ENCODE results near the gene USP32. TPM values are rescaled to one million over a fixed set of nuclear protein-coding genes. Genes with fewer than 3 reads are reported as not detected.
"Not testable (repeated sequence)": the region's sequence is repeated elsewhere in the genome, so short reads cannot be mapped to it uniquely, and the experiment has no call there.

The USP32 gene
- polyA plus RNA-seq, 3 donors, result 10.1 to 26.6 (median 16.6) TPM

DNA sequence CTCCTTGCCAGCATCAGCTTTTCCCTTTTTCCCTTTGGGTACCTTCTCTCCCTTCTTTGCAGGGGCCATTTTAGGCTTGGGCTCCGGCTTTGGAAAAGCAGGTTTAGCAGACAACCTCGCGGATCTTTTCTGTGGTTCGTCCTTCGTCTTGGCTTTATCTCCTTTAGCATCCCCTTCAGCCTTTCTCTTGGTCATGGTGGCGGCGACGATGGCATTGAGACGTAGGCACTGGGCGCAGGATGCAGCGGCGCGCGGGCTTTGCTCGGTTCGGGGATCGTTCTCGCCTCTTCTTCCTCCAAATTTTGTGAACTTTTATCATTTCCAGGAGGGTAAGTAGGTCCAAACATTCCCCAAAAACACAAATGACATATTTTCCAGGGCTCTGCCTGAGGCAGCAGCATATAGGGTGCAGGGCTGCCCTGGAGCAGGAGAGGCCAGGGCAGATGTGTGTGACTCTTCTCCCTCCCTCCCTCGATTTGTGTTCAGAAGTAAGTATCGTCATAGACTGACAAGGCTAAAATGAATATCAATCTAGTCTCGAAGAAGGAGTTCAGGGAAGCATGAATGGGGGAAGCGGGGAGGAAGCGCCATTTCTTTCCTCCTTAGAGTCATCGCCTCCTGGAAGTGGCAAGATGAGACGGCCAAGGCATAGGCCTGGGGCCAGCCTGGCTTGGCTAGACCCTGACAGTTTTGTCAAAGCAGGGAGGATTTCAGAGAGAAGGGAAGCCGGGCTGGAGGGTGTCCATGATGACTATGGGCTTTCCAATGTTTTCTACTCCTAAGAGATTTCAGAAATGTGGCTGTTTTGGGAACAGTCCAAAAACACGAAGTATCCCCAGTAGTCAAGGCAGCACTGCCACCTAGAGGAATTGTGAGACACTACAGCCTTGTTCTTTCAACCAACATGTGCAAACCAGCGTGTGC lies 43.6 kb upstream of the USP32 start:
- intact Hi-C loops (cut with micrococcal nuclease), result loop anchor here in 1 of 2 donors (5.0 to 10.0 kb wide), 2 partner anchors 291 to 398 kb away; partner anchors contain the start of gene CA4
- Histone ChIP-seq H3K9me3 (replicated peaks in 1 of 2; ENCODE audit: control insufficient read depth in 1 of 2, insufficient read depth in 1 of 2, low read length in 2 of 2) (peaks cover 8 to 10% of the 10 kb centered on the region in 2 donors), H4K20me1 (ENCODE audit: insufficient read depth, low read length) (no peaks in the 10 kb centered on the region), H3K27ac (ENCODE audit: low read depth in 1 of 2, low read length in 2 of 2) (no peak overlapping the region), H3K4me2 (replicated peaks; ENCODE audit: extremely low read depth, low read length, poor library complexity, severe bottlenecking) (no peak overlapping the region), H3K27me3 (ENCODE audit: control insufficient read depth in 2 of 2, insufficient read depth in 2 of 2, low read length in 2 of 2) (no peaks in the 10 kb centered on the region), H3K4me1 (ENCODE audit: control insufficient read depth in 1 of 2, insufficient read depth in 2 of 2, low read length in 2 of 2) (peaks cover 7% of the 10 kb centered on the region in 2 donors), H3K9ac (ENCODE audit: insufficient read depth, low read length, poor library complexity, severe bottlenecking) (no peak overlapping the region), H3K4me3 (replicated peaks in 1 of 3; ENCODE audit: low read depth in 2 of 3, low read length in 3 of 3) (no peak overlapping the region), H3K36me3 (replicated peaks in 1 of 2; ENCODE audit: control insufficient read depth in 1 of 2, insufficient read depth in 2 of 2, low read length in 2 of 2) (no peaks in the 10 kb centered on the region), H2AFZ (ENCODE audit: insufficient read depth, low read depth, low read length, poor library complexity, severe bottlenecking) (no peak overlapping the region), H3K79me2 (ENCODE audit: insufficient read depth, low read length) (no peaks in the 10 kb centered on the region)
- TF ChIP-seq, protein P1, sequence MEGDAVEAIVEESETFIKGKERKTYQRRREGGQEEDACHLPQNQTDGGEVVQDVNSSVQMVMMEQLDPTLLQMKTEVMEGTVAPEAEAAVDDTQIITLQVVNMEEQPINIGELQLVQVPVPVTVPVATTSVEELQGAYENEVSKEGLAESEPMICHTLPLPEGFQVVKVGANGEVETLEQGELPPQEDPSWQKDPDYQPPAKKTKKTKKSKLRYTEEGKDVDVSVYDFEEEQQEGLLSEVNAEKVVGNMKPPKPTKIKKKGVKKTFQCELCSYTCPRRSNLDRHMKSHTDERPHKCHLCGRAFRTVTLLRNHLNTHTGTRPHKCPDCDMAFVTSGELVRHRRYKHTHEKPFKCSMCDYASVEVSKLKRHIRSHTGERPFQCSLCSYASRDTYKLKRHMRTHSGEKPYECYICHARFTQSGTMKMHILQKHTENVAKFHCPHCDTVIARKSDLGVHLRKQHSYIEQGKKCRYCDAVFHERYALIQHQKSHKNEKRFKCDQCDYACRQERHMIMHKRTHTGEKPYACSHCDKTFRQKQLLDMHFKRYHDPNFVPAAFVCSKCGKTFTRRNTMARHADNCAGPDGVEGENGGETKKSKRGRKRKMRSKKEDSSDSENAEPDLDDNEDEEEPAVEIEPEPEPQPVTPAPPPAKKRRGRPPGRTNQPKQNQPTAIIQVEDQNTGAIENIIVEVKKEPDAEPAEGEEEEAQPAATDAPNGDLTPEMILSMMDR (IDR thresholded peaks at IDR 0.05), result peak; percentile 95
- peaks cover 0 to 4% (median 2%) of the 10 kb centered on the region in 3 donors for H3K27me3 Mint-ChIP-seq (ENCODE audit: low read depth in 3 of 3)
- DNase-seq, result peak; percentile 61 to 75 (median 73)
- no peak overlapping the region for H3K4me3 Mint-ChIP-seq
- peaks cover 0 to 6% of the 10 kb centered on the region in 2 donors for H3K36me3 Mint-ChIP-seq
- H3K9me3 Mint-ChIP-seq, result peaks cover 8 to 26% (median 19%) of the 10 kb centered on the region in 7 donors
- 89% methylated on average over 19 of the region's 28 CpGs for WGBS (ENCODE audit: insufficient coverage)
- H3K27ac Mint-ChIP-seq, result peak overlapping the region in 1 of 7 donors; percentile 47
- H3K4me1 Mint-ChIP-seq, result peaks cover 22% of the 10 kb centered on the region

DNA sequence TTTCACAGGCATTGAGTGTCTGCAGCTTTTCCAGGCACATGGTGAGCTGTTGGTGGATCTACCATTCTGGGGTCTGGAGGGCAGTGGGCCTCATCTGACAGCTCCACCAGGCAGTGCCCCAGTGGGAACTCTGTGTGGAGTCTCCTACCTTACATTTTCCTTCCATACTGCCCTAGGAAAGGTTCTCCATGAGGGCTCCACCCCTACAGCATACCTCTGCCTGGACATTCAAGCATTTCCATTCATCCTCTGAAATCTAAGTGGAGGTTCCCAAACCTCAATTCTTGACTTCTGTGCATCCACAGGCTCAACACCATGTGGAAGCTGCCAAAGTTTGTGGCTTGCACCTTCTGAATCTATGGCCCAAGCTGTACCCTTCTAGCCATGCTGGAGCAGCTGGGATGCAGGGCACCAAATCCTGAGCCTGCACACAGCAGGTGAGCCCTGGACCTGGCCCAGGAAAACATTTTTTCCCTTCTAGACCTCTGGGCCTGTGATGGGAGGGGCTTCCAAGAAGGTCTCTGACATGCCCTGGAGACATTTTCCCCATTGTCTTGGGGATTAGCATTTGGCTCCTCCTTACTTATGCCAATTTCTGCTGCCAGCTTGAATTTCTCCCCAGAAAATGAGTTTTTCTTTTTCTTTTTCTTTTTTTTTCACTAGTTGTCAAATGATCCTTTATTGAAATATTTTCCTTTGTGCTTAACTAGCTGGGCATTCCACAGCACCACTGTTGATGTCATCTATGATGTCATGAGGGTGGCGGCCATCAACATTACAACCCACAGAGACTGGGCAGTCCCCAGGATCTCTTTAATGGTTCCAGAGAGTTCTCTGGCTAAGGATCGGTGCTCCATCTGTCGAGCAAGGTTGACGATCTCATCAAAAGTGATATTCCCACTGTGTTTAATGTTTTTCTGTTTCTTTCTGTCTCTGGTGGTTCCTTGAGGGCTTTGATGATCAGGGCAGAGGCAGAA lies 41.4 kb upstream of the USP32 start:
- not testable (repeated sequence) for H3K4me3 Mint-ChIP-seq; H3K36me3 ChIP-seq (replicated peaks in 1 of 2; ENCODE audit: control insufficient read depth in 1 of 2, insufficient read depth in 2 of 2, low read length in 2 of 2); H3K4me3 ChIP-seq (replicated peaks in 1 of 3; ENCODE audit: low read depth in 2 of 3, low read length in 3 of 3); H3K79me2 ChIP-seq (ENCODE audit: insufficient read depth, low read length); H3K27ac Mint-ChIP-seq; H3K27me3 Mint-ChIP-seq (ENCODE audit: low read depth in 3 of 3); H3K27ac ChIP-seq (ENCODE audit: low read depth in 1 of 2, low read length in 2 of 2); H3K9ac ChIP-seq (ENCODE audit: insufficient read depth, low read length, poor library complexity, severe bottlenecking); H3K4me2 ChIP-seq (replicated peaks; ENCODE audit: extremely low read depth, low read length, poor library complexity, severe bottlenecking); H4K20me1 ChIP-seq (ENCODE audit: insufficient read depth, low read length); H2AFZ ChIP-seq (ENCODE audit: insufficient read depth, low read depth, low read length, poor library complexity, severe bottlenecking); H3K27me3 ChIP-seq (ENCODE audit: control insufficient read depth in 2 of 2, insufficient read depth in 2 of 2, low read length in 2 of 2); DNase-seq; H3K4me1 ChIP-seq (ENCODE audit: control insufficient read depth in 1 of 2, insufficient read depth in 2 of 2, low read length in 2 of 2); H3K36me3 Mint-ChIP-seq; H3K9me3 ChIP-seq (replicated peaks in 1 of 2; ENCODE audit: control insufficient read depth in 1 of 2, insufficient read depth in 1 of 2, low read length in 2 of 2)
- no CpG with 5 or more reads among the region's 4 CpGs for WGBS (ENCODE audit: insufficient coverage)
- intact Hi-C loops (cut with micrococcal nuclease), result loop anchor here in 1 of 2 donors (10.0 kb wide), 1 partner anchor 289 kb away; the partner anchor contains the start of gene CA4
- peaks cover 19% of the 10 kb centered on the region for H3K4me1 Mint-ChIP-seq
- H3K9me3 Mint-ChIP-seq, result peaks cover 8 to 26% (median 19%) of the 10 kb centered on the region in 7 donors

DNA sequence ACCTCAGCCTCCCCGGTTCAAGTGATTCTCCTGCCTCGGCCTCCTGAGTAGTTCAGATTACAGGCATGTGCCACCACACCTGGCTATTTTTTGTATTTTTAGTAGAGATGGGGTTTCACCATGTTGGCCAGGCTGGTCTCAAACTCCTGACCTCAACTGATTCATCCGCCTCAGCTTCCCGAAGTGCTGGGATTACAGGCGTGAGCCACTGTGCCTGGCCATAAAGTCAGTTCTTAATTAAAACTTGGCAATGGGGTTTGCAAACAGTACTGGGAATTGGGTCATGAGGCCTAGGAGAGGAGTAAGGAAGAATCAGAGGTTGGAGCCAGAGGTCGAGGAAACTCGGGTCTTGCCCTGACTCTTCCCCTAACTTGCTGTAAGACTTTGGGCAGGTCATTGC lies 38.6 kb upstream of the USP32 start:
- not testable (repeated sequence) for H3K36me3 ChIP-seq (replicated peaks in 1 of 2; ENCODE audit: control insufficient read depth in 1 of 2, insufficient read depth in 2 of 2, low read length in 2 of 2); H4K20me1 ChIP-seq (ENCODE audit: insufficient read depth, low read length); H3K4me1 Mint-ChIP-seq; H3K4me3 ChIP-seq (replicated peaks in 1 of 3; ENCODE audit: low read depth in 2 of 3, low read length in 3 of 3); H3K4me2 ChIP-seq (replicated peaks; ENCODE audit: extremely low read depth, low read length, poor library complexity, severe bottlenecking); H3K27me3 ChIP-seq (ENCODE audit: control insufficient read depth in 2 of 2, insufficient read depth in 2 of 2, low read length in 2 of 2); H2AFZ ChIP-seq (ENCODE audit: insufficient read depth, low read depth, low read length, poor library complexity, severe bottlenecking); H3K9me3 ChIP-seq (replicated peaks in 1 of 2; ENCODE audit: control insufficient read depth in 1 of 2, insufficient read depth in 1 of 2, low read length in 2 of 2); H3K79me2 ChIP-seq (ENCODE audit: insufficient read depth, low read length); H3K36me3 Mint-ChIP-seq; H3K27ac ChIP-seq (ENCODE audit: low read depth in 1 of 2, low read length in 2 of 2); H3K9ac ChIP-seq (ENCODE audit: insufficient read depth, low read length, poor library complexity, severe bottlenecking); DNase-seq; H3K4me1 ChIP-seq (ENCODE audit: control insufficient read depth in 1 of 2, insufficient read depth in 2 of 2, low read length in 2 of 2); H3K27me3 Mint-ChIP-seq (ENCODE audit: low read depth in 3 of 3); H3K4me3 Mint-ChIP-seq
- 100% methylated on average over 5 of the region's 7 CpGs for WGBS (ENCODE audit: insufficient coverage)
- peaks cover 8 to 26% (median 19%) of the 10 kb centered on the region in 7 donors for H3K9me3 Mint-ChIP-seq
- H3K27ac Mint-ChIP-seq, result peak overlapping the region in 1 of 7 donors; percentile 44
- intact Hi-C loops (cut with micrococcal nuclease), result loop anchor here in 1 of 2 donors (10.0 kb wide), 1 partner anchor 286 kb away; the partner anchor contains the start of gene CA4

All from CD14-positive monocyte (primary cell).